HG03103 (cell line): ENCODE measurements around the gene CDC14A.
"Not testable (repeated sequence)": the region's sequence is repeated elsewhere in the genome, so short reads cannot be mapped to it uniquely, and the experiment has no call there.

Experiments
- ATAC-seq: cut with Tn5 transposase; IDR thresholded peaks from one replicate; pipeline ENCODE4 v1.9.1; 2021; ENCODE audit warnings: low read depth; ENCODE audit not compliant: unreplicated experiment

The CDC14A gene

DNA sequence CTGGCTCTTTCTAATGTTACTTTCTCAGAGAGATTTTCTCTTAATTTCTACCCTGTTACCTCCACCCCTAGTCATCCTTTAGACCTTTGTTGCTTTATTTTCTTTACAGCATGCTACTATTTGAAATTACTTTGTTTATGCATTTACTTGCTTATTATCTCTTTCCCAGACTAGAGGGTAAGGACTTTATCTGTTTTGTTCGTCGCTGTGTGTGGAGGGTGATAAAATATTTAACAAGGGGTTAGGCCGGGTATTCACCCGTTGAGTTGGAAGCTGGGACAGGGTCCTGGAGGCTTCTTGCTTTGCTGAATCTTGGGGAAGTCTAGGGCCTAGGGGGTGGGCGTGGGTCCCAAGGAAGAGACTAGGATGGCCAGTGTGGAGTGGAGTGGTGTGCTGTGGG lies 43.6 kb downstream of the CDC14A start:
- ATAC-seq = no peak

DNA sequence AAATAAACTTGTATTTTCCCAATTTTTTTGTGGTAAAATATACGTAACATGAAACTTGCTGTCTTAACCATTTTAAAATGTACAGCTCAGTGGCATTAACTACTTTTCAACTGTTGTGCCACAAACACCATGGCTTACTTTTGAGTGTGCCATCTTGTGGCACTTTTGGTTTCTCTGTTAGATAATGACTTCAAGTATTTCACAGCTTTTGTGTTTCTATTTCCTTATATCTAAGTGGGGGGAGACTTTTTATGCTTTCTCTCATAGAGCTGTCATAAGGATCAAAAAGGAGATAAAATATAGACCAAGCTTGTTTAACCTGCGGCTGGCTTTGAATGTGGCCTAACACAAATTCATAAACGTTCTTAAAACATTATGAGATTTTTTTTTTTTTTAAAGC lies 44.3 kb downstream of the CDC14A start:
- ATAC-seq = no peak

DNA sequence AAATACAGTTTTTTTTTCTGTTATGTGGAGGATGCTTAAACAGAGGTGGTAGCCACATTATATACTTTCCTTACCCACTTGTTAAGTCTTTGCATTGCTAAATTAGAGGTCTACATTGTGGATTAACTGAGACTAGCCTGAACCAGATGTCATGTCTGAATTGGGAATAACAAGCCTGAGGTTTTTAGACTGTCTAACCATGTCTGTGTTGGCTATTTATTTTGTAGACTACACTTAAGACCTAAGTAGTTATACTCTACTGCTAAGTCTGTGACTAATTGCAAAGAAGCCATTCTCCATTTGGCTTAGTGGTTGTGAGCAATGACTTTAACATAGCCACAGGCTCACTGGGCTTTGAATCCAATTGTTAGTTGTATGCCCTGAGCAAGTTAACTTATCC lies 45.4 kb downstream of the CDC14A start:
- ATAC-seq = no peak

DNA sequence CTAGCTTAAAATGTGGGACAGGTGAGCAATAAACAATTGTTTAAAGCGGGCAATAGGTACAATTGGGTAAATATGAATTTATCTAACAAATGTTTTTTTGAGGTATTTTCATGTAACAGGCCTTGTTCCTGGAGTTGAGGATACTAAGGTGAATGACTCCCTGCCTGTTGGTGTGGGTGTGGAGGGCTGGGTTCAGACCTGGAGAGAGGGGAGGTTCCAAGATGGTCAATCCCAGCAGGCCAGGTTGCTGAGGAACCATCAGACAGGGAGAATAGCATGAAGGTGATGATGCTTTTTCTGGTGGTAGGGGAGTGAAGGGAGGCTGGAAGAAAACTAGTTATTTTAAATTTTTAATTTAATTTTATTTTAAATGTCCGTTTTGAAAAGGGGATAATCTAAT lies 46.3 kb downstream of the CDC14A start:
- no peak for ATAC-seq

DNA sequence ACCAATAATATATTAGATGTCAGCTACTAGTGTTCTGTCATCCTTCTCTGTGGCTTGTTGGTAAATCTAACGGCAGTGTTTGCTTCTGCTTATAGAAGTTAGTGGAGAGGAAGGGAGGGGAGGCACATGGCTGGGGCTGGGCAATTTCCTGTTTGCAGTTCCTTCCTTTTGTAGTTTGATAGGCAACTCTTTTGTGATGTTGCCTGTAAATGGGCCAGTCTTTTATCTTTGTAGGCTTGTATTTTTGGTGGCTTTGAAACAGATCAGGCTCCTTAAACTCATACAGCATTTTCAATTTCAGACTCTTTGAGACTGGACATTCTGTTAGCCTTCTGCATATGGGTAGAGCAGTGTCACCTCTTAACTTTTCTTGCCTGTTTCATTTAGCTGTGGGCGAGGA lies 48.1 kb downstream of the CDC14A start:
- ATAC-seq = peak; percentile 61

DNA sequence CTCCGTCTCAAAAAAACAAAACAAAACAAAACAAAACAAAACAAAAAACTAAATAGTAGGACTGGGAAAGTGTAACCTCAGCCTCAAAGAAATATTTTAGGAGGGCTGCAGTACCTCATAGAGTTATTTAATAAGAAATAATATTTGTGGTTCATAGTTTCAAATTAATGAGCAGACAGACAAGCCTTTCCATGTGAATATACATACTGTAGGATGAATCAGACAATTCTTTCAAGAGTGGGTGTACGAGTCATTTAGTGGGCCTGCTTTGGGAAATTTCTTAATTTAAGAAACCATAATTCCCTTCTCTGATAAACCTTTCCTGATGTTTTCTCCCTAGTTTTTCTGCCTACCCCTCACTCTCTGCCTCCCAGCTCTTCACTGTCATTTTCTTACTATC lies 52.5 kb downstream of the CDC14A start:
- no peak for ATAC-seq

DNA sequence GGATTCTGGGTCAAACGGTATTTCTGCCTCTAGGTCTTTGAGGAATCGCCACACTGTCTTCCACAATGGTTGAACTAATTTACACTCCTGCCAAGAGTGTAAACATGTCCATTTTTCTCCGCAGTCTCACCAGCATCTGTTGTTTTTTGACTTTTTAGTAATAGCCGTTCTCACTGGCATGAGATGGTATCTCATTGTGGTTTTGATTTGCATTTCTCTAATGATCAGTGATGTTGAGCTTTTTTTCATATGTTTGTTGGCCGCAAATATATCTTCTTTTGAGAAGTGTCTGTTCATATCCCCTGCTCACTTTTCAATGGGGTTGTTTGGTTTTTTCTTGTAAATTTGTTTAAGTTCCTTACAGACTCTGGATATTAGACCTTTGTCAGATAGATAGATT lies 53.6 kb downstream of the CDC14A start:
- ATAC-seq = not testable (repeated sequence)

DNA sequence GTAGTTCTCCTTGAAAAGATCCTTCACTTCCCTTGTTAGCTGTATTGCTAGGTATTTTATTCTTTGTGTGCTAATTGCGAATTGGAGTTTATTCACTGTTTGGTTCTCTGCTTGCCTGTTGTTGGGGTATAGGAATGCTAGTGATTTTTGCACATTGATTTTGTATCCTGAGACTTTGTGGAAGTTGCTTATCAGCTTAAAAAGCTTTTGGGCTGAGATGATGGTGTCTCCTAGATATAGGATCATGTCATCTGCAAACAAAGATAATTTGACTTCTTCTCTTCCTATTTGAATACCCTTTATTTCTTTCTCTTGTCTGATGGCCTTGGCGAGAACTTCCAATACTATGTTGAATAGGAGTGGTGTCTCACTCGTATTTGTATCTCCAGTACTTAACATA lies 55.1 kb downstream of the CDC14A start:
- ATAC-seq = not testable (repeated sequence)

DNA sequence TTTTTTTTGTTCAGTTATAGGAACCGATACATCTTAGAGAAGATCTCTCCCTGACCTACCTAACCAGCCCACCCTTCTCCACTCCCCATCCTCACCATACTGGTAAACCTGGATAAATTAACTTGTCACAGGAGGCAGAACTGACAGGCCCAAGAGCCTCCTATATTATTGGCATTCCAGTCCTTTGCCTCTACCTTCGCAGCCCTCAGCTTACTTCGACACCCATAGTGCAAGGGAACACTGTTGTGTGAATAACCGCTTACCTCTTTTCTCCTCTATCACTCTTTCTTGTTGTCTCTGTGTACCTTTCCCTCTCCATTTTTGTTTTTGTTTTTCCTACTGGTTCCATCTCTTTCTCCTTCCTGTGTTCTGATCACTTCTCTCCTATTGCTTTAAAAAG lies 58.7 kb downstream of the CDC14A start:
- ATAC-seq = no peak

DNA sequence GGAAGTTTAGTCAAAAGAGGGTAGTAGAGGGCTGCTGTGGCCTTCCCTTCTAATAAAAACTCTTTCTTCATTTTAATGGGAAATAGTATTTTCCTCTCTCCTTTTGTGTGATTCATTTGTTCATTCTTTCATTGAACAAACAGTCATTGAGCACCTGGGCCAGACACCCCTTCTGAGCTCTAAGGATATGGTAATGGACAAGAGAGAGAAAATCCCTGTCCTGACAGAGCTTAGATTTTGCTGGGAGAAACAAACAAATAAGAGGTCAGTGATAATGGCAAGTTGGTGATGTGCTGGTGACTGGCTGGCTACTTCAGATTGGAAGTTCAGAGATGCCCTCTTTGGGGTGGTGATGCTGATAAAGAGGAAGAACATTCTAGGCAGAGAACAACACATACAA lies 59.3 kb downstream of the CDC14A start:
- ATAC-seq = no peak

DNA sequence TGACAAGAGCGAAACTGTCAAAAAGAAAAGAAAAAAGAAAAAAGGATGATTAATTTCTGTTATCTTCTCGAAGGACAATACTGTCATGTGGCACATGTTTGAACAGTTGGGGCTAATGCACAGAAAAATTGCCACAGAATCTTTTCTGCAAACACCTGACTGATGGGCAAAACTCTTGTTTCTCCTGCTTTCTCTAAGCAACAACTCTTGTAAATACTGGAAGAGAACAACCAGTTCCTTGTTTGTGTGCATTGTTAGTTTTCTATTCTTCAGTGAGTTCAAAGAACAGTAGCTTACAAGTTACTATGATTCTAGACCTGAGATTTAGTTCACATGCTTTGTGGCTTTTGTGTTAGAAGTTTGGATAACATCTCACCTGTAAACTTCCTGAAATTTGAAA lies 60.7 kb downstream of the CDC14A start:
- no peak for ATAC-seq

DNA sequence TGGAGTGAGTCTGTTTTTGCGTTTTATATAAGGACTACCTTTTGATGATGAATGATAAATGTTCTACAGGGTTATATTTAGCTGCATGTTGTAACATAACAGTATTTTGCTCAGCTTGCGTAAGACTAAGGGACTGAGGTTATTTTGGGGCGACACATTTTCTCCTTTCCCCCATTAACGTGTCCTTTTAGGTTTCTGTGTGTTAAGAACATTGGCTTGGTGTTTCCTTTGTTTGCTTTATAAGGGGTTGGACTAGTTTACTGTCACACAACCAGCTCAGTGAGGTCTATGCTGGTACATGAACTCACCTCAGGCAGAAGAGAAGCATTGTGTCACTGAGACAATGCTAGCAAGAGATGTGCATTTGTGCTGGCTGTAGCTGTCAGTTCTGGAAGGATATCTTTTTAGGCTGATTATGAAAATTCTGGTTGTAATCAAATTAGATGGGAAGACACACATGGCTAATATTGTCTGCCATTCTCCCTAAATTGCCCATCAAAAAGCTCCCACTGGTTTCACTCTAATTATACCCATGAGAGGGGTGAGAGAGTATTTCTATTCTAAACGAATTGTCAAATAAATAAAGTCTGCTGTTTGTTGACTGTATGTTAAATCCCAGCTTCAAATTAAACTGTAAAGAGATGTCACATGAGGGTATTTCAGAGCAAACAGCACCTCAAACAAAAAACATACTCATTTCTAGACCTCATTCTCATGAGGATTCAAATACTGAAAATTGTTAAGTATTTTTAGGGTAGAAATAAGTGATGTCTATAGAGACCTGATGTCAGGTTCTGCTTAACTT lies 62.6 kb downstream of the CDC14A start:
- ATAC-seq = no peak

DNA sequence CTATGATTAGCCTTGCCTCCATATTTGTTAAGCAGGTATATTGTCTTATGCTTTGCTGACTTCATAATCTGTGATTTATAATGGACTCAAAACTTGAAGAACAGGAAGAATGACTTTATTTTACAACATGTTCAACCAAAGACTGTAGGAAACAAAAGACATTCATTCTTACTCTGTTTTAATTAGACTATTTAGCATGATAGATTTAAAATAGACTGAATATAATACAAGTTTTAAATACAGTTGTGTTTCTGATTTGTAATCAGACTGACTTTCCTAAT lies 63.1 kb downstream of the CDC14A start:
- no peak for ATAC-seq

DNA sequence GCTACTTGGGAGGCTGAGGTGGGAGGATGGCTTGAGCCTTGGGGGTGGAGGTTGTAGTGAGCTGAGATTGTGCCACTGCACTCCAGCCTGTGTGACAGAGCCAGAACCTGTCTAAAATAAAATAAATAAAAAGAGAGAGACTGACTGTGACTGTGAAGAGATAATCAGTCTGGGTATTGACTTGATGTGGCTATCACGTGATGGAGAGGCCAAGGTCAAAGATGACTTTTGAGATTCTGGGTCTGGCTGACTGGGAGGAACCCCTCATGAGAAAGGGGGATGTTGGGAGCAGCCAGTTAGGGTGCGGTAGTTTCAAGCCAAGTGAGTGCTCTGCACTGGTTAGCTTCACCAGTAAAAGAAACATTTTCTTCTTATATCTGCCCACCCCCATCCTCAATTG lies 66.8 kb downstream of the CDC14A start:
- ATAC-seq = no peak

DNA sequence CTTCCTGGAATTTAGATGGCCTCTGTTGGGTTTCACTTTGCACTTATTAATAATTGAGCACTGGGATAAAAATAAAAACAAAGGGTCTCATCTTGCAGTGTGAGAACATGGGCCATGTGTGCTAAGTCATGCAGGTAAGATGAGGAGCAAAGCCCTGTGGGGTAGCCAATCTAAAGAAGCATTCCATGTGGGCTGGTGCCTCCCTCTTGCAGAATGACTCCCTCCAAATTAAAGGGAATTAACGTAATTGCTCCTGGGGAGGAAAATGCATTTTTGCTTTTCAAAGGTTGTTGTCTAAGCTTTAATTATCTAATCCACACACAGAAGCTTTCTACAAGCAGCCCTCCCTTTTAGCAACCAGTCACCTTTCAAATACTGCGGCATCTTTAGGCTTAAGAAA lies 69.8 kb downstream of the CDC14A start:
- ATAC-seq = no peak

DNA sequence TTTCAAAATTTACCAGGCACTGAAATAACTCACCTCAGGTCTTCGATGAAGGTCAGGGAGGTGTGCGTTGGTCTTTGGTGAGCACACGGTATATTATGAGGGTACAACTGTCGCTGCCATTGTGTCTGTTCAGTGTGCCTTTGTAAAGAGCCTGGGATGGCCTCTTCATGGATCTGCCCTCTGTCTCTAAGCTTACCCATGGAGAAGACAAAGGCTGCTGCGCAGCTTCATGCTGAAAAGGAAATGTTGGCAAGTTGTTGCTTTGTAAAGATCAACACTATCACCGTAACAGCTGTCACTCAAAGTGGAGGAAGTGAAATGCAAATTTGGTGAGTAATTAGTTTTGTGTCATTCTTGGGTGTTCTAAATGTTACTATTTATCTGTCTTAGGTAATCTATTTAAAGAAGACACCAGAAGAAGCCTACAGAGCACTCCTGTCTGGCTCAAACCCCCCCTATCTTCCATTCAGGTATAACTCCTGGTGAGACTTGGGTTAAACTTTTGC lies 71.6 kb downstream of the CDC14A start:
- ATAC-seq = peak; percentile 87

DNA sequence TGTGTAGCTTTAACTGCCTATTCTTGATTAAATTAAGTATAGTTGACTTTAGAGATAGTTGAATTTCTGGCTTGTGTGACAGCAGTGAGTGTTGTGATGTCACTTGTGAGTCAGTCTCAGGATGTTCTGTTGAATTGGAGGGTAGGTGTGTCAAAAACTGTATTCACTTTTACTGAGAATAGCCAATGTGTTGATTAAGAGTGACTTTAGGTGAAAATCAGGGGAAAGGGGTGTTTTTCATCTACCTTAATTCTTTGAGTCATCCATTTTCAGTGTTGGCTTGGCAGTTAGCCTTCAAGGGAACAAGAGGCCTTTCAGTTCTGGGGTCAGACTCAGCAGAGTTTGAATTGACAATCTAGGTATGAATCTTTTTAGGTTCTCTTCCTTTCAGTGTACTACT lies 75.9 kb downstream of the CDC14A start:
- no peak for ATAC-seq

DNA sequence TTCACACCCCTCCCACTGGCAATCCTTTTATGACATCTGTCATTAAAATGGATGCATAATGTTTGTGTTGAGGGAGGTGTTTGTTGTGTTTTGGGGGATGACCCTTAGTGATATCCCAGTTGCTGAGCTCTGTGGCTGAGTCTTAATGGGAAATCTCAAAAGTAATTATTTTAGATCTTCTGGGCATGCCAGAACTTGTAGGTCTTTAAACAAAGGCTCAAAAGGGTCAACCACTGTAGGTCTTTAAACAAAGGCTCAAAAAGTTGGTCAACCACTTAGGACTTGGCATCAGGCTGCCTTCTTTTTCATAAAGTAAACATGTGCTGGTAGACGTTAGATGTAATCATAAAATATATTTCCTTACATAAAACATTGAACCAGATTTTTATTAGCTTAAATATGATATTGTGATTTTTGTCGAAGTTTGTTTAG lies 78.0 kb downstream of the CDC14A start:
- no peak for ATAC-seq

DNA sequence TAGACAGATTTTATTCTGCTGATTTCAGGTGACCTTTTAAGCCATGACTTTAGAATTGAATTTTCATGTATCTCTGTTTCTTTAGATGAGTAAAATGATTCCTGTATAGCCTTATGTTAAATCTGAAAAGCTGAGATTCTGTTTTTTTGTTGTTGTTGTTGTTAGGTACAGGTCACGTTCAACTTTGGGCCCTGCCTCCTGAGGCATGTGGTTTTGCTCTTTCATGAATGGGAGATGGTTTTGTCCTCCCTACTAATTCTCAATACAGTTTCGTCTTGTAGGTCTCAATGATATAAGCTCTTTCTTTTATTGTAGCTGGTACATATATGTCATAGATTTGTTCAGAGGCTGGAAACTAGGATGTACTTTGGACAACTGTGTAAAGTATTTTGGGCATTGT lies 79.6 kb downstream of the CDC14A start:
- ATAC-seq = no peak

DNA sequence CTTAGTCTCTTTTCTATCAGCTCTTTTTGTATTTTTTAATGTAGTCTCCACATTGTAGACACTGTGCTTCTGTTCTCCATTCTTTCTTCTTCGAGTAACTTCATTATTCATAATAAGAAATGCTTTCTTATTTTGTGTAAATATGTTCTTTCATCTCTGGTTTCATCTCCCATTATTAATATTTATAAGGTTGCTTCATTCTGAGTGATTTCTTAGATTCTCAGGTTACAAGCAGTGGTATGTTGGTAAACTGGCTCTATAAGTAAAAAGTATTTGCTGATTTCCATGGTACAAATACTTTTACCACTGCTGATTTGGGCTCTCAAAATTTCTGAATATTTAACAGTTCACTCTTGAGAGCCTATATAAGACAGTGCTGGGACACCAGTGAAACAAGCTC lies 81.3 kb downstream of the CDC14A start:
- ATAC-seq = no peak

DNA sequence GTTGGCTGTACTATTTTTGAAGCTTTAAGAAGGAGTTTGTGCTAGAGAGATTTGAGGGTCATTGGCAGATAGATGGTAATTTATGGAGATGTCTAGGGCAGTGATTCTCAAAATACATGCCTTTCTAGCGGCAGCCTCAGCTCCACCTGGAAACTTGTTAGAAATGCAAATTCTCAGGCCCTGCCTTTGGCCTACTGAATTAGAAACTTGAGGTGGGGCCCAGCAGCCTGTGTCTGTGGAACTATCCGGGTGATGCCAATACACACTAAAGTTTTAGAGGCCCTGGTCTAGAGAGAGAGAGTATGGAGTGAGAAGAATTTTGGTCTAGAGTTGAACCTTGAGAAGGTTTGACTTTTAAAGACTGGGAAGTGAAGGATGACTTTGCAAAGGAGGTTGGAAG lies 82.5 kb downstream of the CDC14A start:
- ATAC-seq = no peak

DNA sequence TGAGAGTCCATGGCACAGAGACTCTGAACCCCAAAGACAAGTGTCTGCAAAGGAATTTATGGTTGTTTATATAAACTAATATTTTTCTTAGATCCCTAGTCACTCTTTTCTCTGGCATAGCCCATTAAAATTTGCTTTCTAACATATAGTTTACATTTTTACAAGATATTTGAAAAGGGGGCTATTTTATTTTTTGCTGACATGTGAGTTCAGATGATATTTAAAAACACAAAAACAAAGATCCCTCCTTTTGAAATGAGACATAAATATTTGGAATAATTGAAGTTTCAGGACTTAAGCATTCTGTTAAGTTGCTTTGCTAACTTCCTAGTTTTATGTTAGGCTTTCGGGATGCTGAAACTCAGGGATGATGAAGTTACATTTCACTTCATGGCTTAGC lies 86.1 kb downstream of the CDC14A start:
- ATAC-seq = no peak

DNA sequence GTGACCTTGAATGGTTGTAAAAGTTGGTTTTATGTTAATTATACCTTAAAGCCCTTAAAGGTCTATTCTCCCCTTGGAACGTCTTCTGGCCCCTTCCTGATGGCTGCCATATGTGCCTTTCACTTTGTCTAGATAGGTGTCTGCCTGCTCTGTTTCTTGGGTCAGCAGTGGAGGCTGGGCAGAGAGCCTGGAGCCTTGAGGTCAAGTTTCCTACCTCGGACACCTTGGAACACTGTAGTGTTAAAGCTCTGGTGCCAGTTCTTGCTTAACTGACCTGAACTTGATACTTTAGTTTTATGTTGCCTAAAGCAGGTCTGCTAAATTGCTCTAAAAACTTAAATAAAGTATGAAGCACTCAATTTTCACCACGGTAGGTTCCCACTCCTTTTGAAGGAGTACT lies 86.5 kb downstream of the CDC14A start:
- ATAC-seq = no peak
